Measurements from ENCODE around the gene SCNN1B.

The SCNN1B gene

DNA sequence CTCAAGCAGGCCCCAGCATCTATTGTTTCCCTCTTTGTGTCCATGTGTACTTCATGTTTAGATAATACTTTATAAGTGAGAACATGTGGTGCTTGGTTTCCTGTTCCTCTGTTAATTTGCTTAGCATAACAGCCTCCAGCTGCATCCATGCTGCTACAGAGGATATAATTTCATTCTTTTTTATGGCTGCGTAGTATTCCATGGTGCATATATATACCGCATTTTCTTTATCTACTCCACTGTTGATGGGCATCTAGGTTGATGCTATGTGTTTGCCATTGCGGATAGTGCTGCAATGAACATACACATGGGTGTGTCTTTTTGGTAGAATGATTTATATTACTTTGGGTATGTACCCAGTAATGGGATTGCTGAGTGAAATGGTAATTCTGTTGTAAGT, 31.4 kb upstream of the SCNN1B start:
- H3K27ac ChIP-seq (ENCODE audit: extremely low read depth, low read depth, low read length): no peak overlapping the region
- CTCF ChIA-PET: interaction anchor here (0.6 to 0.8 kb wide), 3 partner anchors 17 to 165 kb away, joined by 3 to 4 read pairs (median 4); no protein-coding TSS in a partner anchor
- no peaks in the 10 kb centered on the region for H3K9me3 ChIP-seq (ENCODE audit: control insufficient read depth, insufficient read depth, low read depth, low read length)
- POLR2A ChIA-PET: no interaction called here
- no peaks in the 10 kb centered on the region for H3K4me1 ChIP-seq (ENCODE audit: control insufficient read depth, insufficient read depth, low read length)
- H3K36me3 ChIP-seq (ENCODE audit: control insufficient read depth in 2 of 2, insufficient read depth in 1 of 2, low read length in 2 of 2): no peaks in the 10 kb centered on the region
- TF ChIP-seq SP3 (tag by site-specific recombination; IDR thresholded peaks at IDR 0.05) (no peak), ZNF146 (tag by site-specific recombination; IDR thresholded peaks at IDR 0.05) (peak; percentile 69), ZNF830 (tag by site-specific recombination; IDR thresholded peaks at IDR 0.05; ENCODE audit: low read depth) (no peak), ZNF777 (tag by site-specific recombination; IDR thresholded peaks at IDR 0.05; ENCODE audit: borderline replicate concordance) (no peak), ATF2 (tag by site-specific recombination; IDR thresholded peaks at IDR 0.05; ENCODE audit: low read depth) (no peak), ZNF580 (tag by site-specific recombination; IDR thresholded peaks at IDR 0.05) (0 out of 2 replicates have a peak, but pooled peaks have one; percentile 43), ZNF132 (tag by site-specific recombination; IDR thresholded peaks at IDR 0.05; ENCODE audit: borderline replicate concordance) (no peak)
- no peak overlapping the region for H3K4me3 ChIP-seq (ENCODE audit: low read depth, low read length)

DNA sequence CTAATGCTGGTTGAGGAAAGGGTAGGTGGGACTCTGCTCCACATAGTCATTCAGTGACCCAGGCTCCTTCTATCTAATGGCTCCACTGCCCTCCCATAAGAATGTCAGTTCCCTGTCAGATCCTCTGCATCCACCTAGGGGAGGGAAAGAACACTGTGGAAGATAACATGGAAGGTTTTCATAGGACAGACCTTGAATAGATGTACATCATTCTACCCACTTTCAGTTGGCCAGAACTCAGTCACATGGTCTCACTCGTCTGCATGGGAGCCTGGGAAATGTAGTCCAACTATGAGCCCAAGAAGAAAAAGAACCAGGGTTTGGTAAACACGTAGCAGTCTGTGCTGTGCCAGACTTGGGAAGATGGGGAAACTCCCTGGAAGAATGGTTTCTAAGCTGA, 27.1 kb upstream of the SCNN1B start:
- no peak overlapping the region for H3K27ac ChIP-seq (ENCODE audit: extremely low read depth, low read depth, low read length)
- TF ChIP-seq SETDB1 (IDR thresholded peaks at IDR 0.05; ENCODE audit: insufficient read length, low read length) (peak; percentile 15), ZNF280C (tag by site-specific recombination; IDR thresholded peaks at IDR 0.05) (no peak)
- peaks cover 2% of the 10 kb centered on the region; the same call in 1 of the 2 replicates for H3K4me1 ChIP-seq (ENCODE audit: control insufficient read depth, insufficient read depth, low read length)
- ChIA-PET POLR2A (no interaction called here), CTCF (no interaction called here)
- no peaks in the 10 kb centered on the region for H3K36me3 ChIP-seq (ENCODE audit: control insufficient read depth in 2 of 2, insufficient read depth in 1 of 2, low read length in 2 of 2)
- H3K9me3 ChIP-seq (ENCODE audit: control insufficient read depth, insufficient read depth, low read depth, low read length): no peaks in the 10 kb centered on the region
- no peak overlapping the region for H3K4me3 ChIP-seq (ENCODE audit: low read depth, low read length)

DNA sequence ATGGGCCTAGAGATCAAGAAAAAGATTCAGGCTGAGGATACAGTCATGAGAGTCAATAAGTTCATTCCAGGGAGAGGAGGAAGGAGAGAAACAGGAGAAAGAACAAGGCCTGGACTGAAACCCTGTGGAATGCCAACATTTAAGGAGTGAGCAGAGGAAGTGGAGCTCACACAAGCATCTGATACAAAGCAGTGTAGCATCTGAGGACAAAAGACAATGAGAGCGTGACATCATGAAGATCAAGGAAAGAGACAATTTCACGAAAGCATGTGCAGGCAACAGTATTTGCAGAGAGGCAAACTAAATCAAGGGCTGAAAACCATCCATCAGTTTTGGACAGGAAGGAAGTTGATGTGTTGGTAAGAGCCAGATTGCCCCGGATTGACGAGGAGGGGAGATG, 25.3 kb upstream of the SCNN1B start:
- no peak overlapping the region for H3K4me3 ChIP-seq (ENCODE audit: low read depth, low read length)
- peaks cover 2% of the 10 kb centered on the region; the same call in 1 of the 2 replicates for H3K4me1 ChIP-seq (ENCODE audit: control insufficient read depth, insufficient read depth, low read length)
- H3K27ac ChIP-seq (ENCODE audit: extremely low read depth, low read depth, low read length): no peak overlapping the region
- H3K36me3 ChIP-seq (ENCODE audit: control insufficient read depth in 2 of 2, insufficient read depth in 1 of 2, low read length in 2 of 2): no peaks in the 10 kb centered on the region
- no peaks in the 10 kb centered on the region for H3K9me3 ChIP-seq (ENCODE audit: control insufficient read depth, insufficient read depth, low read depth, low read length)
- ChIA-PET POLR2A (no interaction called here), CTCF (interaction anchor here (0.7 kb wide), 1 partner anchor 576 kb away, joined by 3 read pairs; no protein-coding TSS in a partner anchor)
- TF ChIP-seq ZBTB17 (tag by site-specific recombination; IDR thresholded peaks at IDR 0.05) (0 out of 2 replicates have a peak, but pooled peaks have one; percentile 18), OVOL3 (tag by site-specific recombination; IDR thresholded peaks at IDR 0.05) (no peak)

DNA sequence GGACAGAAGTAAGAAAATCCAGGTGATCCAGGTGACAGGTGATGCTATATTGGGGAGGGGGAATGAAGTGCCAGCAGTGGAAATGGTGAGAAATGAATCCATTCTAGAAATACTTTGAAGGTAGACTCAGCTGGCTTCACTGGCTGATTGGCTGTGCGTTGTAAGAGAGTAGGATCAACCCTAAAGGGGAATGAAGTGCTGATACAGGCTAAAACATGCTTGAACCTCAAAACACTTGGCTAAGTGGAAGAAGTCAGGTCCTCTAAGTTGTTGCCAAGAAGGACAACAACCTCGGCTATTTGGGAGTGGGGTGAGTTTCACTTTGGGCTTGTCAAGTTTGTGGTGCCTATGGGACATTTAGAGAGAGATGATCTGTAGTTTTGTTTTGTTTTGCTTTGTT, 24.1 kb upstream of the SCNN1B start:
- Histone ChIP-seq H3K27ac (ENCODE audit: extremely low read depth, low read depth, low read length) (no peak overlapping the region), H3K9me3 (ENCODE audit: control insufficient read depth, insufficient read depth, low read depth, low read length) (no peaks in the 10 kb centered on the region), H3K36me3 (ENCODE audit: control insufficient read depth in 2 of 2, insufficient read depth in 1 of 2, low read length in 2 of 2) (no peaks in the 10 kb centered on the region), H3K4me1 (ENCODE audit: control insufficient read depth, insufficient read depth, low read length) (peaks cover 2% of the 10 kb centered on the region; the same call in 1 of the 2 replicates), H3K4me3 (ENCODE audit: low read depth, low read length) (no peak overlapping the region)
- ChIA-PET POLR2A (no interaction called here), CTCF (interaction anchor here (0.6 kb wide), 1 partner anchor 93 kb away, joined by 3 read pairs; no protein-coding TSS in a partner anchor)
- TF ChIP-seq ZNF416 (tag by site-specific recombination; IDR thresholded peaks at IDR 0.05): no peak
- TF ChIP-seq ZNF37A (tag by site-specific recombination; IDR thresholded peaks at IDR 0.05): no peak
- TF ChIP-seq ZNF214 (tag by site-specific recombination; IDR thresholded peaks at IDR 0.05; ENCODE audit: borderline replicate concordance): no peak
- no peak for TF ChIP-seq OVOL3 (tag by site-specific recombination; IDR thresholded peaks at IDR 0.05)
- TF ChIP-seq ZNF148 (tag by site-specific recombination; IDR thresholded peaks at IDR 0.05; ENCODE audit: borderline replicate concordance): no peak
- TF ChIP-seq ZNF701 (tag by site-specific recombination; IDR thresholded peaks at IDR 0.05): no peak

All from HEK293 (cell line).